ENCODE data around the gene SETD4. TPM values are rescaled to one million over a fixed set of nuclear protein-coding genes. Genes with fewer than 3 reads are reported as not detected.

The SETD4 gene
- total and polyA plus RNA-seq, 7 donors: 4.8 to 19.9 (median 14.3) TPM

GRCh38 chr21:35995522-35996088 lies 64.7 kb downstream of the SETD4 start:
- DNase-seq: no peak
- no peaks in the 10 kb centered on the region for H3K4me1 ChIP-seq
- TF ChIP-seq POLR2AphosphoS5 (IDR thresholded peaks at IDR 0.05) (no peak), CTCF (IDR thresholded peaks at IDR 0.05) (no peak), EP300 (IDR thresholded peaks at IDR 0.05) (no peak), POLR2A (IDR thresholded peaks at IDR 0.05) (no peak)
- H3K27me3 ChIP-seq: peaks cover 0 to 19% (median 0%) of the 10 kb centered on the region in 3 donors
- no peak overlapping the region for H3K27ac ChIP-seq
- WGBS, 2 donors: 61 to 80% methylated on average over 4 of the region's 4 CpGs
- intact Hi-C loops (cut with DNase I): no loop called here
- H3K9me3 ChIP-seq: no peaks in the 10 kb centered on the region
- no peak overlapping the region for H3K4me3 ChIP-seq
- H3K36me3 ChIP-seq: no peaks in the 10 kb centered on the region

- H3K9me3 ChIP-seq: no peaks in the 10 kb centered on the region
- TF ChIP-seq POLR2A (IDR thresholded peaks at IDR 0.05): no peak
- no peak for TF ChIP-seq EP300 (IDR thresholded peaks at IDR 0.05)
- TF ChIP-seq CTCF (IDR thresholded peaks at IDR 0.05): no peak
- no peak for TF ChIP-seq POLR2AphosphoS5 (IDR thresholded peaks at IDR 0.05)
- WGBS, 2 donors: 43 to 69% methylated on average over 4 of the region's 4 CpGs
- intact Hi-C loops (cut with DNase I): no loop called here
- DNase-seq: no peak
- H3K27ac ChIP-seq: no peak overlapping the region
- no peaks in the 10 kb centered on the region for H3K36me3 ChIP-seq
- H3K4me3 ChIP-seq: no peak overlapping the region
- no peaks in the 10 kb centered on the region for H3K4me1 ChIP-seq
- peaks cover 0 to 19% (median 0%) of the 10 kb centered on the region in 3 donors for H3K27me3 ChIP-seq
These were observed 65.7 kb downstream of the SETD4 start for GRCh38 chr21:35994613-35995012.

- no peak for TF ChIP-seq POLR2AphosphoS5 (IDR thresholded peaks at IDR 0.05)
- no peak for TF ChIP-seq EP300 (IDR thresholded peaks at IDR 0.05)
- TF ChIP-seq CTCF (IDR thresholded peaks at IDR 0.05): no peak
- no peak for TF ChIP-seq POLR2A (IDR thresholded peaks at IDR 0.05)
- WGBS, 2 donors: 55 to 68% methylated on average over 3 of the region's 3 CpGs
- no peak for DNase-seq
- Histone ChIP-seq H3K27me3 (peaks cover 0 to 23% (median 0%) of the 10 kb centered on the region in 3 donors), H3K27ac (no peak overlapping the region), H3K9me3 (no peaks in the 10 kb centered on the region), H3K4me1 (no peaks in the 10 kb centered on the region), H3K4me3 (no peak overlapping the region), H3K36me3 (no peaks in the 10 kb centered on the region)
- intact Hi-C loops (cut with DNase I): no loop called here
These were observed 66.3 kb downstream of the SETD4 start for GRCh38 chr21:35993875-35994490.

GRCh38 chr21:35991131-35991530 lies 69.2 kb downstream of the SETD4 start:
- intact Hi-C loops (cut with DNase I): no loop called here
- no peaks in the 10 kb centered on the region for H3K4me1 ChIP-seq
- no peak for DNase-seq
- H3K36me3 ChIP-seq: no peaks in the 10 kb centered on the region
- H3K9me3 ChIP-seq: no peaks in the 10 kb centered on the region
- no peak overlapping the region for H3K4me3 ChIP-seq
- H3K27me3 ChIP-seq: peaks cover 0 to 16% (median 0%) of the 10 kb centered on the region in 3 donors
- H3K27ac ChIP-seq: no peak overlapping the region
- TF ChIP-seq POLR2AphosphoS5 (IDR thresholded peaks at IDR 0.05) (no peak), POLR2A (IDR thresholded peaks at IDR 0.05) (no peak), CTCF (IDR thresholded peaks at IDR 0.05) (no peak), EP300 (IDR thresholded peaks at IDR 0.05) (no peak)
- 90 to 94% methylated on average over 6 of the region's 6 CpGs for WGBS, 2 donors
